ENCODE measurements around the gene SUMO3. TPM values are rescaled to one million over a fixed set of nuclear protein-coding genes. Genes with fewer than 3 reads are reported as not detected.

Gene SUMO3
- total RNA-seq, 2 experiments from 2014 or later, result 60.3 to 85.5 TPM

DNA sequence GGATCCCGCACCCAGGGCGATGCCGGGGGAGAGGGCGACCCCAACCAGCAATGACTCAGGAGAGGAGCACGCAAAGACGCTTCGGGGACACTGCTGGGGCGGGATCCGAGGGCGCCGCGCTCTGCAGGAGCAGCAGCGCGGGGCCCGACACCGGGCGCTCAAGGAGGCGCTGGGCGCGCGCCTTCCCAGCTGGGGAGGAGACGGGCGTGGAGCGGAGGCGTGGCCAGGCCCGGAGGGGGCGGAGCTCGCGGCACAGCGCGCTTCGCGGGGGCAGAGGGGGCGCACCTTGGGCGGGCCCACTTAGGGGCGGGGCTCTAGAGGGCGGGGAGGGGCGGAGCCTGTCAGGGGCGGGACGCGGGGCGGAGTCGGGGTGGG lies 369 bp downstream of the SUMO3 start:
- Histone ChIP-seq H3K36me3 (ENCODE audit: insufficient read depth, low read length) (0 out of 2 replicates have a peak, but pooled peaks cover 5% of the 10 kb centered on the region), H3K9me3 (ENCODE audit: low read length) (peaks cover 1% of the 10 kb centered on the region), H3K79me2 (ENCODE audit: insufficient read depth, low read depth, low read length) (peaks cover 13% of the 10 kb centered on the region; the same call in 1 of the 2 replicates), H3K4me2 (ENCODE audit: low read length) (peak overlapping the region; percentile 74), H4K20me1 (ENCODE audit: insufficient read depth, low read length) (peaks cover 4% of the 10 kb centered on the region; the same call in 1 of the 2 replicates), H3K9me2 (ENCODE audit: insufficient read depth, low read length) (no peaks in the 10 kb centered on the region), H3K4me3 (ENCODE audit: low read depth, low read length, poor library complexity, severe bottlenecking) (peak overlapping the region; percentile 72), H2AFZ (ENCODE audit: low read length) (no peak overlapping the region), H3K4me1 (ENCODE audit: insufficient read depth, low read length, poor library complexity, severe bottlenecking) (peaks cover 6% of the 10 kb centered on the region), H3K27ac (ENCODE audit: low read depth, low read length, poor library complexity, severe bottlenecking) (peak overlapping the region; percentile 51)
- DNase-seq (ENCODE audit: low spot score), result peak; percentile 85
- ChIA-PET POLR2A (interaction anchor here (0.6 kb wide), 1 partner anchor 15 kb away, joined by 3 read pairs; no protein-coding TSS in a partner anchor), CTCF (ENCODE audit: unreplicated experiment) (interaction anchor here (0.6 kb wide), 2 partner anchors 39 to 116 kb away, joined by 5 to 9 read pairs; no protein-coding TSS in a partner anchor)
- TF ChIP-seq EZH2phosphoT487 (IDR thresholded peaks at IDR 0.05; ENCODE audit: borderline replicate concordance, low read depth, low read length), result no peak
- TF ChIP-seq, protein P1, sequence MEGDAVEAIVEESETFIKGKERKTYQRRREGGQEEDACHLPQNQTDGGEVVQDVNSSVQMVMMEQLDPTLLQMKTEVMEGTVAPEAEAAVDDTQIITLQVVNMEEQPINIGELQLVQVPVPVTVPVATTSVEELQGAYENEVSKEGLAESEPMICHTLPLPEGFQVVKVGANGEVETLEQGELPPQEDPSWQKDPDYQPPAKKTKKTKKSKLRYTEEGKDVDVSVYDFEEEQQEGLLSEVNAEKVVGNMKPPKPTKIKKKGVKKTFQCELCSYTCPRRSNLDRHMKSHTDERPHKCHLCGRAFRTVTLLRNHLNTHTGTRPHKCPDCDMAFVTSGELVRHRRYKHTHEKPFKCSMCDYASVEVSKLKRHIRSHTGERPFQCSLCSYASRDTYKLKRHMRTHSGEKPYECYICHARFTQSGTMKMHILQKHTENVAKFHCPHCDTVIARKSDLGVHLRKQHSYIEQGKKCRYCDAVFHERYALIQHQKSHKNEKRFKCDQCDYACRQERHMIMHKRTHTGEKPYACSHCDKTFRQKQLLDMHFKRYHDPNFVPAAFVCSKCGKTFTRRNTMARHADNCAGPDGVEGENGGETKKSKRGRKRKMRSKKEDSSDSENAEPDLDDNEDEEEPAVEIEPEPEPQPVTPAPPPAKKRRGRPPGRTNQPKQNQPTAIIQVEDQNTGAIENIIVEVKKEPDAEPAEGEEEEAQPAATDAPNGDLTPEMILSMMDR (conservative IDR thresholded peaks at IDR 0.05; ENCODE audit: low read length), result no peak
- intact Hi-C loops (cut with micrococcal nuclease; ENCODE audit: unreplicated experiment), result loop anchor here (5.0 kb wide), 1 partner anchor 115 kb away; no protein-coding TSS in a partner anchor
- no TSS peak for BruUV-seq (replicated peaks)

DNA sequence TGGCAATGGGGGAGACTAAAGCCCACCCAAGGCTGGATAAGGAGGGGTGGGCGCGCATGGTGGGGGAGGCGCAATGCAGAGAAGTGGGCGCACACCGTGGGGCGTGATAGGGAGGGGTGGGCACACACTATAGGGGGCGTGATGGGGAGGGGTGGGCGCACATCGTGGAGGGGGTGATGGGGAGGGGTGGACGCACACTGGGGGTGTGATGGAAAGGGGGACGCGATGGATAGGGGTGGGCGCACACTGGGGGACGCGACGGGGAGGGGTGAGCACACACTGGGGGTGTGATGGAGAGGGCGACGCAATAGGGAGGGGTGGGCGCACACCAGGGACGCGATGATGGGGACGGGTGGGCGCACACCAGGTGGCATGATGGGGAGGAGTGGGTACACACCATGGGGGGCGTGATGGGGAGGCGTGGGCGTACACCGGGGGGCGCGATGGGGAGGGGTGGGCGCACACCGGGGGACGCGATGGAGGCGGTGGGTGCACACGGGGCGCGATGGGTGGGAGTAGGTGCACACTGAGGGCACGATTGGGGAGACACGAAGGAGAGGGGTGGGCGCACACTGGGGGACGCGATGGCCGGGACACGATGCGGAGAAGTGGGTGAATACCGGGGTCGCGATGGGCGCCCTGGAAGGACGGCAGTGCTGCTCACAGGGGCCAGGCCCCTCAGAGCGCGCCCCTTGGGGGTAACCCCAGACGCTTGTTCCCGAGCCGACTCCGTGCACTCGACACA lies 929 bp downstream of the SUMO3 start:
- intact Hi-C loops (cut with micrococcal nuclease; ENCODE audit: unreplicated experiment), result loop anchor here (5.0 kb wide), 1 partner anchor 115 kb away; no protein-coding TSS in a partner anchor
- Histone ChIP-seq H3K4me2 (ENCODE audit: low read length) (peak overlapping the region; percentile 74), H3K4me1 (ENCODE audit: insufficient read depth, low read length, poor library complexity, severe bottlenecking) (peaks cover 6% of the 10 kb centered on the region), H2AFZ (ENCODE audit: low read length) (no peak overlapping the region), H3K27ac (ENCODE audit: low read depth, low read length, poor library complexity, severe bottlenecking) (no peak overlapping the region), H4K20me1 (ENCODE audit: insufficient read depth, low read length) (peaks cover 4% of the 10 kb centered on the region; the same call in 1 of the 2 replicates), H3K9me2 (ENCODE audit: insufficient read depth, low read length) (no peaks in the 10 kb centered on the region), H3K79me2 (ENCODE audit: insufficient read depth, low read depth, low read length) (peaks cover 13% of the 10 kb centered on the region; the same call in 1 of the 2 replicates), H3K4me3 (ENCODE audit: low read depth, low read length, poor library complexity, severe bottlenecking) (peak overlapping the region; percentile 72), H3K9me3 (ENCODE audit: low read length) (no peaks in the 10 kb centered on the region; the same call in 1 of the 2 replicates), H3K36me3 (ENCODE audit: insufficient read depth, low read length) (0 out of 2 replicates have a peak, but pooled peaks cover 10% of the 10 kb centered on the region)
- ChIA-PET CTCF (ENCODE audit: unreplicated experiment) (interaction anchor here (0.6 kb wide), 1 partner anchor 40 kb away, joined by 9 read pairs; no protein-coding TSS in a partner anchor), POLR2A (interaction anchor here (0.6 kb wide), 1 partner anchor 14 kb away, joined by 3 read pairs; no protein-coding TSS in a partner anchor)
- no TSS peak for BruUV-seq (replicated peaks)
- TF ChIP-seq EZH2phosphoT487 (IDR thresholded peaks at IDR 0.05; ENCODE audit: borderline replicate concordance, low read depth, low read length), result no peak
- TF ChIP-seq, protein P1 (conservative IDR thresholded peaks at IDR 0.05; ENCODE audit: low read length), result no peak
- DNase-seq (ENCODE audit: low spot score), result no peak
